Peyer's patch (tissue), 4 donors: Measurements from ENCODE around the gene PDCL3. TPM values are rescaled to one million over a fixed set of nuclear protein-coding genes. Genes with fewer than 3 reads are reported as not detected.

Source experiments
- DNase-seq, 3 donors: peaks; one replicate each; pipeline ENCODE4 v3.0.0-alpha.2; 2017 to 2019
- H3K27ac ChIP-seq, 4 donors: fragments of 200-600 bp; sonication (generic); one replicate each; pipeline ENCODE4 v1.5.1; 2016 to 2019
- H3K27me3 ChIP-seq, 2 donors: fragments of 200-600 bp; sonication (generic); one replicate each; pipeline ENCODE4 v1.5.1; 2019
- H3K36me3 ChIP-seq, 3 donors: fragments of 200-600 bp; sonication (generic); one replicate each; pipeline ENCODE4 v1.5.1; 2016 to 2019
- H3K4me1 ChIP-seq, 4 donors: fragments of 200-600 bp; sonication (generic); one replicate each; pipeline ENCODE4 v1.5.1; 2016 to 2019
- H3K4me3 ChIP-seq, 4 donors: fragments of 200-600 bp; sonication (generic); 1 replicate in 3 of 4; 2 replicates in 1 of 4; pipeline ENCODE4 v1.5.1; 2016 to 2019; ENCODE audit warnings: mild to moderate bottlenecking in 1 of 4
- H3K9me3 ChIP-seq, 4 donors: fragments of 200-600 bp; sonication (generic); one replicate each; pipeline ENCODE4 v1.5.1; 2016 to 2019; ENCODE audit warnings: mild to moderate bottlenecking in 1 of 4
- CTCF ChIP-seq, 6 experiments: fragments of 450-650 bp in 4 of 6; fragments of 200-600 bp in 2 of 6; sonication (generic) in 1 of 6; IDR thresholded peaks; one replicate each; pipeline ENCODE4 v1.5.1; 2017 to 2019; ENCODE audit warnings: antibody characterized with exemption in 6 of 6, mild to moderate bottlenecking in 3 of 6, moderate library complexity in 1 of 6
- POLR2A ChIP-seq, 2 donors: fragments of 450-650 bp; IDR thresholded peaks; one replicate each; pipeline ENCODE4 v1.5.1; 2017; ENCODE audit warnings: antibody characterized with exemption in 2 of 2, mild to moderate bottlenecking in 2 of 2, moderate library complexity in 2 of 2
- total RNA-seq, 4 donors: library from RNA; depleted of rRNA; stranded (reverse); fragments of >200 nt; gene quantifications; one replicate each; pipeline ENCODE4 v1.1.0, GENCODE V29; 2016

The PDCL3 gene
- total RNA-seq, 4 donors from 2014 or later = 5.0 to 14.0 (median 7.3) TPM

- Histone ChIP-seq H3K4me1 (no peaks in the 10 kb centered on the region), H3K27me3 (no peaks in the 10 kb centered on the region), H3K36me3 (no peaks in the 10 kb centered on the region), H3K9me3 (no peaks in the 10 kb centered on the region), H3K27ac (no peak overlapping the region), H3K4me3 (no peak overlapping the region)
- TF ChIP-seq CTCF (IDR thresholded peaks at IDR 0.05) = no peak
- TF ChIP-seq POLR2A (IDR thresholded peaks at IDR 0.05) = no peak
- peak in 1 of 3 donors; percentile 7 for DNase-seq
These were observed 57.2 kb downstream of the PDCL3 start for GRCh38 chr2:100619951-100620350.

DNA sequence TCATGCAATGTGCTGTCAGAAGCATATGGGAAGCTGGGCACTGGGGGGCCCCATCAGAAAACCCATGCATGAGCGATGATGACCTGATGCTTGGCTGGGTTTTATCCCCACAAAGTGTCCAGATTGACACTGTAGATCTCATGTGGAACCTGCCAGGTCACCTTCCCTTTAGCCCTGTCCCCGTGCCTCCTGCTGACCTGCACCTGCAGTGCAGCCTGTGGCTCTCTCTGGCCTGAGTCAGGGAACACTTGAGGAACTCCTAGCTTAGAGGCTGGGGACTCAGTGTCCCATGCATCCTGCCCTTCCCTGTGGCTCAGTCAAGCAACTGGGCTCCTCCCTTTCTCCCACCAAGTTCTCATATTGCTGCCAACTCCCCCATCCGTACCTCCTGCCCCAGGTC lies 57.7 kb downstream of the PDCL3 start:
- Histone ChIP-seq H3K36me3 (no peaks in the 10 kb centered on the region), H3K4me1 (no peaks in the 10 kb centered on the region), H3K9me3 (no peaks in the 10 kb centered on the region), H3K27me3 (no peaks in the 10 kb centered on the region), H3K4me3 (no peak overlapping the region), H3K27ac (no peak overlapping the region)
- DNase-seq = peak in 1 of 3 donors; percentile 34
- TF ChIP-seq CTCF (IDR thresholded peaks at IDR 0.05) = no peak
- TF ChIP-seq POLR2A (IDR thresholded peaks at IDR 0.05) = no peak

- DNase-seq = no peak
- Histone ChIP-seq H3K9me3 (no peaks in the 10 kb centered on the region), H3K36me3 (no peaks in the 10 kb centered on the region), H3K27ac (no peak overlapping the region), H3K4me1 (no peaks in the 10 kb centered on the region), H3K4me3 (no peak overlapping the region), H3K27me3 (no peaks in the 10 kb centered on the region)
- TF ChIP-seq CTCF (IDR thresholded peaks at IDR 0.05) = no peak
- TF ChIP-seq POLR2A (IDR thresholded peaks at IDR 0.05) = no peak
These were observed 58.7 kb downstream of the PDCL3 start for GRCh38 chr2:100621371-100621951.

DNA sequence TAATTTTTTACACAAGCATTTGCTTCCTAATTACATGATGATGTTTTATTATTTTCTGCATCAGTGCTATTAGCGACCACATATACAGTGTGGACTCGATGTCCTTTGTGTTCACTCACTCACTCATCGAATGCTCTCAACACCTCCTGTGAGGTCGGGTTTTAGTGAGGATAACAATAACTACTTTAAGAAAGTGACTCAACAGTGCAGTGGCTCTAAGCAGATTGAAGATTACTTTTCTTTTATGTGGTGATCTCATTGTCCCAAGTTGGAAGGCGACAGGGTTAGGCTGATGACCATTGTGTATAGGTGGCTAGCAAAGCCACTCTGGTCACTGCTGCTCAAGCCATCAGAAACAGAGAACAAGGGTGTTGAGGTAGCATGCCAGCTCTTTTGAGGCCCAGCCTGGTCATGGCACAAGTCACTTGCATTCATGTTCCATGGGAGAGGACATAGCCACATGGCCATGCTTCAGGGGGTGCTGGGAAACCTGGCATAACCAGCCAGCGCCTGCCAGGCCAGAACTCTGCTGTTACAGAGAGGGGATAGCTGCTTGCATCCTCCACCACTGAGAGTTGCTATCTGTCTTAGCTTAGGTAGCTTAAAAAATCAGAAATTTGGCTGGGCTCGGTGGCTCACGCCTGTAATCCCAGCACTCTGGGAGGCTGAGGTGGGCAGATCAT lies 60.4 kb downstream of the PDCL3 start:
- no peak for DNase-seq
- Histone ChIP-seq H3K27me3 (no peaks in the 10 kb centered on the region), H3K36me3 (no peaks in the 10 kb centered on the region), H3K27ac (no peak overlapping the region), H3K4me3 (no peak overlapping the region), H3K4me1 (no peaks in the 10 kb centered on the region), H3K9me3 (no peaks in the 10 kb centered on the region)
- TF ChIP-seq POLR2A (IDR thresholded peaks at IDR 0.05) (no peak), CTCF (IDR thresholded peaks at IDR 0.05) (no peak)

- TF ChIP-seq POLR2A (IDR thresholded peaks at IDR 0.05) (no peak), CTCF (IDR thresholded peaks at IDR 0.05) (no peak)
- DNase-seq = no peak
- Histone ChIP-seq H3K27ac (no peak overlapping the region), H3K36me3 (no peaks in the 10 kb centered on the region), H3K4me1 (no peaks in the 10 kb centered on the region), H3K4me3 (no peak overlapping the region), H3K9me3 (no peaks in the 10 kb centered on the region), H3K27me3 (no peaks in the 10 kb centered on the region)
These were observed 61.1 kb downstream of the PDCL3 start for GRCh38 chr2:100623930-100624329.
